ENCODE measurements around the gene MED22.

The MED22 gene

DNA sequence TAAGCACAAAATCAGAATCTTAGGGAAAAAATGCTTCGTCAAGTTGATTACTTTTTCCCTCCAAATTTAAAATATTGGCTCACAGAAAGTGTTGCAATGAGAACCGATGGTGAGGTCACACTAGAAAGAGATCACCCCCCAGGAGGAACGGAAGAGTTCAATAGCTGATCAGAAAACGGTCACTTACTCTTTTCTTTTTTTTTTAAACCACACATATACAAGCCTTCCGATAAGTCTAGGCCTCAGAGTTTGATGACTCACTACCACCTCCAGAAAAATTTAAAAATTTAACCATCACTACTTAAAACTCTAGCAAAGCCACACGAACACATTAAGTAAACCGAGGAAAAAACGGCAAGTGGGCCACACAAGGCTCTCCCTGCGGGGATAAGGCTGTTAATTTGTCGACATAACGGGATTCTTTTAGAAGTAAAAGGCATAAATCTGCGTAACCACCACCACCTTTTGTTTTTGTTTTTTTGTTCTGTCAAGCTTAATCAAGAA is 26.7 kb upstream of the MED22 start:
- peaks cover 41% of the 10 kb centered on the region for H3K4me1 Mint-ChIP-seq

DNA sequence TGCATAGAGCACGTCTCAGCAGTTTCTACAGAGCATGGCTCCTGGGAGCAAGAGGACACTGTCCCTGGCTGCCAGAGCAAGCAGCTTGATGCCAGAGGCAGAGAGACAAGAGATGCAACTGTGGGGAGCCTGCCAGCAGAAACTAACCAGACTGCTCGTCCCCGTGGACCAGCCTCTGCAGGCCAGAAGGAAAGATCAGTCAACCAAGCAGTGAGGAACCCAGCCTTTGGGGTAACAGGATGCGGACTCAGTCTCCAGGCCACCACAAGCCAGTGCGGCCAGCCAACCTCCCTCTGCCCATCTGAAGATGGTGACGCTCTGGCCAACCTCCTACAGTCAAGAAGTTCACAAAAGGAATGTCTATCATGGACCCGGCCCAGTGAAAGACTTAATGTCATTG is 24.2 kb upstream of the MED22 start:
- H3K27me3 Mint-ChIP-seq (ENCODE audit: low read depth), result no peaks in the 10 kb centered on the region
- H3K36me3 Mint-ChIP-seq (ENCODE audit: low read depth), result peaks cover 28% of the 10 kb centered on the region
- TF ChIP-seq, protein P1, sequence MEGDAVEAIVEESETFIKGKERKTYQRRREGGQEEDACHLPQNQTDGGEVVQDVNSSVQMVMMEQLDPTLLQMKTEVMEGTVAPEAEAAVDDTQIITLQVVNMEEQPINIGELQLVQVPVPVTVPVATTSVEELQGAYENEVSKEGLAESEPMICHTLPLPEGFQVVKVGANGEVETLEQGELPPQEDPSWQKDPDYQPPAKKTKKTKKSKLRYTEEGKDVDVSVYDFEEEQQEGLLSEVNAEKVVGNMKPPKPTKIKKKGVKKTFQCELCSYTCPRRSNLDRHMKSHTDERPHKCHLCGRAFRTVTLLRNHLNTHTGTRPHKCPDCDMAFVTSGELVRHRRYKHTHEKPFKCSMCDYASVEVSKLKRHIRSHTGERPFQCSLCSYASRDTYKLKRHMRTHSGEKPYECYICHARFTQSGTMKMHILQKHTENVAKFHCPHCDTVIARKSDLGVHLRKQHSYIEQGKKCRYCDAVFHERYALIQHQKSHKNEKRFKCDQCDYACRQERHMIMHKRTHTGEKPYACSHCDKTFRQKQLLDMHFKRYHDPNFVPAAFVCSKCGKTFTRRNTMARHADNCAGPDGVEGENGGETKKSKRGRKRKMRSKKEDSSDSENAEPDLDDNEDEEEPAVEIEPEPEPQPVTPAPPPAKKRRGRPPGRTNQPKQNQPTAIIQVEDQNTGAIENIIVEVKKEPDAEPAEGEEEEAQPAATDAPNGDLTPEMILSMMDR (IDR thresholded peaks at IDR 0.05; ENCODE audit: unreplicated experiment in 3 of 3), result no peak
- H3K27ac Mint-ChIP-seq, result peak overlapping the region in 1 of 3 experiments; percentile 13
- H3K4me3 Mint-ChIP-seq, result peak overlapping the region; percentile 58 to 76 (median 68)
- peaks cover 57% of the 10 kb centered on the region for H3K4me1 Mint-ChIP-seq
- no peaks in the 10 kb centered on the region for H3K9me3 Mint-ChIP-seq

More for the DNA sequence above, 26.7 kb upstream of the MED22 start:
- TF ChIP-seq, protein P1 (IDR thresholded peaks at IDR 0.05; ENCODE audit: unreplicated experiment in 3 of 3), result no peak
- Mint-ChIP-seq H3K27me3 (ENCODE audit: low read depth) (no peaks in the 10 kb centered on the region), H3K9me3 (no peaks in the 10 kb centered on the region), H3K36me3 (ENCODE audit: low read depth) (peaks cover 20% of the 10 kb centered on the region), H3K27ac (peak overlapping the region; percentile 91 to 99 (median 98)), H3K4me3 (peak overlapping the region; percentile 98 to 100 (median 99))

DNA sequence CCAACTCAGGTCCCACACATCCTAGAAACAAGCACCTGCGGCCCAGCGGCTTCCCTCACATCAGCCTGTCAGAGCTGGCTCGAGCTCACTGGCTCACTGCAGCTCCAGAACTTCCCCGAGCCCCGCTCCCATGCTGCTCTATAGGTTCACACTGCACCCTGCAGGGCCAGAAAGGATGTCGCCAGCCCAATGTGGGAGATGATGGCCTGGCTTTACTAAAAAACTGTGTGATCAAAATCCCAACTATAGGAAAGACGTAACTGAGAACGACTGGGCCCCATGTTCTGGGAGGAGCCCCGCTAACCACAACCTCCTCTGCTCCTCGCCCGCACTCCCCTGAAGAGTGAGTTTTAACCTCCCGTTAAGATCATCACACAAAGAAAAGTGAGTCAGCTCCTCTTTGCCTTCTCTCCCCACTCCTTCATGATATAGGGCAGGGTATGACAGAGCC is 23.4 kb upstream of the MED22 start:
- Mint-ChIP-seq H3K36me3 (ENCODE audit: low read depth) (peaks cover 28% of the 10 kb centered on the region), H3K27me3 (ENCODE audit: low read depth) (no peaks in the 10 kb centered on the region), H3K4me1 (peaks cover 57% of the 10 kb centered on the region), H3K27ac (peak overlapping the region in 2 of 3 experiments; percentile 4 to 26), H3K4me3 (peak overlapping the region in 1 of 3 experiments; percentile 27), H3K9me3 (no peaks in the 10 kb centered on the region)
- TF ChIP-seq, protein P1 (IDR thresholded peaks at IDR 0.05; ENCODE audit: unreplicated experiment in 3 of 3), result no peak

DNA sequence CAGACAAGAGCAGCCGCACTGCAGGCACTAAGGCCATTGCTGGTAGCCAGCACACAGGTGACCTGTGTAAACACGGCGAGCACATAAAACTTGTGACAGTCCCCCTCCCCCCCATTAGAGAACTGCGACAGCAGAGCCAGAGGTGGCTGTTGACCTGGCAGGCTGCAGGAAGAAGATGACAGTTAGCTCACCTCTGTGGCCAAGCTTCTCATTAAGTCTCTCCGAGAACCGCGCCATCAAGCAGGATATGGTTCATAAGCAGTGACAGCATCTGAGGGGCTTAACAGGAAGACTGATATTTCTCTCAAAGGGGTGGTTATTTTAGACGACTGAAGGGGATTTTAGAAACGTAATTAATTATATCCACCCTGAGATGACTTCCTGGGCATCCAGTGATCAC is 22.8 kb upstream of the MED22 start:
- H3K27me3 Mint-ChIP-seq (ENCODE audit: low read depth), result no peaks in the 10 kb centered on the region
- H3K4me1 Mint-ChIP-seq, result peaks cover 57% of the 10 kb centered on the region
- H3K4me3 Mint-ChIP-seq, result peak overlapping the region in 1 of 3 experiments; percentile 32
- no peaks in the 10 kb centered on the region for H3K9me3 Mint-ChIP-seq
- H3K27ac Mint-ChIP-seq, result no peak overlapping the region
- TF ChIP-seq, protein P1 (IDR thresholded peaks at IDR 0.05; ENCODE audit: unreplicated experiment in 3 of 3), result no peak
- peaks cover 34% of the 10 kb centered on the region for H3K36me3 Mint-ChIP-seq (ENCODE audit: low read depth)

DNA sequence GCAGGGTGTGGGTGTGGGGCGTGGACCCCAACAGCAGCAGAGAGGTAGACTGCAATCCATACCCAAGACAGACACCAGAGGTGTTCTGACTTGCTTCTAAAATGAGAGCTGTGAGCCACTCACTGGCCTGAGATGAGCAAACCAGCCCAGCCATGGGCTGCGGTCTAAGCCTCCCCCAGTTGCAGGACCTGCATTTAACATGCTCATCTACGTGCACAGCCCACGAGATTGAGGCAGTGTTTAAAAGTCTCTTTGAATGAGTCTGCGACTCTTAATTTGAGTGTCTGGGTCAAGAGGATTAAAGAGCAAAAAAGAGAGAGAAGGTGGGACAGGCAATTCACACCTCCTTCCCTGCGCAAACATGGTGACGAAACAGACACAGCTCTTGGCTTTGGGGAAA is 22.0 kb upstream of the MED22 start:
- Mint-ChIP-seq H3K27ac (no peak overlapping the region), H3K36me3 (ENCODE audit: low read depth) (peaks cover 38% of the 10 kb centered on the region), H3K4me1 (peaks cover 54% of the 10 kb centered on the region), H3K9me3 (no peaks in the 10 kb centered on the region), H3K4me3 (no peak overlapping the region), H3K27me3 (ENCODE audit: low read depth) (no peaks in the 10 kb centered on the region)
- TF ChIP-seq, protein P1 (IDR thresholded peaks at IDR 0.05; ENCODE audit: unreplicated experiment in 3 of 3), result no peak

DNA sequence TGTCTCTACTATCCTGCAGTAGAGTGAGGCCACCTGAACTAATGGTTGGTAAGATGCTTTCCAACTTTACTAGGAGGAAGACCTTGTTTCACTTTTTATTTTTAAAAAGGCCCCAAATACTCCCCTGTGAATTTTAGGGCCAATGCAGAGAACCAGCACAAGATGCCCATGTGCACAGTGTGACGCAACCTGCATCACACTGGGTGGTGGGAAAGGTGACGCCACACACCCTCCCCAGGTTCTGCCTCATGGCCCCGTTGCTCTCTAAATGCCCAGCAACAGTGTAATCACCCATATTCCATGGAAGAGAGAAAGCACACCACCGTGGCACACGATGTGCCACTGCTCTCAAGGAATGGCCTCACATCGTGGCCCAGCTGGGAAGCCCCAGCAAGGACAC is 21.5 kb upstream of the MED22 start:
- no peak overlapping the region for H3K4me3 Mint-ChIP-seq
- no peaks in the 10 kb centered on the region for H3K27me3 Mint-ChIP-seq (ENCODE audit: low read depth)
- H3K4me1 Mint-ChIP-seq, result peaks cover 49% of the 10 kb centered on the region
- H3K9me3 Mint-ChIP-seq, result no peaks in the 10 kb centered on the region
- no peak overlapping the region for H3K27ac Mint-ChIP-seq
- H3K36me3 Mint-ChIP-seq (ENCODE audit: low read depth), result peaks cover 35% of the 10 kb centered on the region
- TF ChIP-seq, protein P1 (IDR thresholded peaks at IDR 0.05; ENCODE audit: unreplicated experiment in 3 of 3), result no peak

Measured in nephron (organoid).